Activated CD4-positive, alpha-beta T cell treated with anti-CD3 and anti-CD28 coated beads, Interleukin-2, amount 10 ng/mL, durations not matched to agents 24 days and 14 days (primary cell): Measurements from ENCODE around the gene NIT2. TPM values are rescaled to one million over a fixed set of nuclear protein-coding genes. Genes with fewer than 3 reads are reported as not detected.

Experiments used
- DNase-seq: peaks from one replicate; pipeline ENCODE4 v3.0.0; 2022
- H3K27ac Mint-ChIP-seq: one replicate; pipeline ENCODE4 v1.8.0; 2022; ENCODE audit warnings: mild to moderate bottlenecking, mixed read lengths
- H3K27me3 Mint-ChIP-seq: one replicate; pipeline ENCODE4 v1.8.0; 2022; ENCODE audit warnings: mixed read lengths
- H3K36me3 Mint-ChIP-seq: one replicate; pipeline ENCODE4 v1.8.0; 2022; ENCODE audit warnings: low read depth, mild to moderate bottlenecking, mixed read lengths
- H3K4me1 Mint-ChIP-seq: one replicate; pipeline ENCODE4 v1.8.0; 2021; ENCODE audit warnings: mixed read lengths
- H3K4me3 Mint-ChIP-seq: one replicate; pipeline ENCODE4 v1.8.0; 2022; ENCODE audit warnings: mild to moderate bottlenecking, moderate library complexity, mixed read lengths
- H3K9me3 Mint-ChIP-seq: one replicate; pipeline ENCODE4 v1.8.0; 2021; ENCODE audit warnings: mixed read lengths
- intact Hi-C: fragments of 100-400 bp; cut with micrococcal nuclease; formaldehyde crosslinking; loops from one replicate; pipeline ENCODE4 v1.15.1; 2023
- total RNA-seq: library from RNA; stranded (reverse); gene quantifications from 2 replicates; pipeline ENCODE4 v1.2.3, GENCODE V29; 2022

Gene NIT2, protein sequence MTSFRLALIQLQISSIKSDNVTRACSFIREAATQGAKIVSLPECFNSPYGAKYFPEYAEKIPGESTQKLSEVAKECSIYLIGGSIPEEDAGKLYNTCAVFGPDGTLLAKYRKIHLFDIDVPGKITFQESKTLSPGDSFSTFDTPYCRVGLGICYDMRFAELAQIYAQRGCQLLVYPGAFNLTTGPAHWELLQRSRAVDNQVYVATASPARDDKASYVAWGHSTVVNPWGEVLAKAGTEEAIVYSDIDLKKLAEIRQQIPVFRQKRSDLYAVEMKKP
- 75.5 and 79.2 TPM in 2 replicates for total RNA-seq

DNA sequence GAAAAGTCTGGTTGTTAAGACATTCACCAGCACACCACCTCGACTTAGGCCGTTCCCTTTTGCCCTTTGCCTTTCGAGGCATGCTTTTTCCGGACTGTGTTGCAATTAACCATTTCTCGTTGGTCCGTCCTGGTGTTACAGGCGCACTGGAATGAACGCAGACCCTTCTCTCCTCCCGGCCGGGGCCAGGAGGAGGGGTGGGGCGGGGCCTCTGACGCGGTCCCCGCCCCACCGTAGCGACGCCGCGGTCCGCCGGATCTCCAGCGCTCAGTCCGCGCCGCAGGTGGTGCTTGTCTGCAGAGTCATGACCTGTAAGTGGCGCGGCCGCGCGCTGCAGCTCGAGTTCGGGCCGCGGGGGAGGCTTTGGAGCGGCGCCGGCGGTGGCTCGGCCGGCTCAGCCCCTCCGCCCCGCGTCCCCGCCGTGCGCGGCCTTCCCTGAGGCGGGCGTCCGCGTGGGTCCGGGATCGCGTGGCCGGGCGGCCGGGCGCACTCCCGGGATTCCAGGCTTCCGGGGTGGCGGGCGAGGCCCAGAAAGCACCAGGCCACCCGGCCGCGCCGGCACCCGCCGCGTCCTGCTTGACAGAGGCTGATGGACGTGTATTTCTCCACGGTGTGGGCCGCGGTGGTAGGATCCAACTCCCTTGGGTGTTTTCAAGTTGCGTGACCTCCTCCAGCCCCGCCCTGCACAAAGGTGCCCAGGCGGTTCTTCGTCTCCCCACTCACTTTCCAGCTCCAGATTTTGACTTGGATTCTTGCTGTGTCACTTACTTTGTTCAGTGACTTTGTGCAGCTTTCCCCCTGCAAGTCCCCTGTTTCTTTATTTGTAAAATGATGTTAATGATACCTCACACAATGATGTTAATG is at the start of gene NIT2:
Gene NIT2, plus strand, starts transcription at position 270 of the 864 bp plus-strand sequence. Its CDS starts 35 bp downstream, at position 305.
- Mint-ChIP-seq H3K27me3 (no peaks in the 10 kb centered on the region), H3K27ac (peak within 1 kb of the TSS; percentile 98), H3K4me3 (peak within 1 kb of the TSS; percentile 95), H3K36me3 (no peaks in the 10 kb centered on the region), H3K9me3 (no peaks in the 10 kb centered on the region), H3K4me1 (peaks cover 18% of the 10 kb centered on the region)
- peak; percentile 93 for DNase-seq
- intact Hi-C loops = loop anchor here (1.0 to 10.0 kb wide), 7 partner anchors 18 to 1048 kb away; partner anchors contain the start of genes LNP1, TBC1D23 and TOMM70

DNA sequence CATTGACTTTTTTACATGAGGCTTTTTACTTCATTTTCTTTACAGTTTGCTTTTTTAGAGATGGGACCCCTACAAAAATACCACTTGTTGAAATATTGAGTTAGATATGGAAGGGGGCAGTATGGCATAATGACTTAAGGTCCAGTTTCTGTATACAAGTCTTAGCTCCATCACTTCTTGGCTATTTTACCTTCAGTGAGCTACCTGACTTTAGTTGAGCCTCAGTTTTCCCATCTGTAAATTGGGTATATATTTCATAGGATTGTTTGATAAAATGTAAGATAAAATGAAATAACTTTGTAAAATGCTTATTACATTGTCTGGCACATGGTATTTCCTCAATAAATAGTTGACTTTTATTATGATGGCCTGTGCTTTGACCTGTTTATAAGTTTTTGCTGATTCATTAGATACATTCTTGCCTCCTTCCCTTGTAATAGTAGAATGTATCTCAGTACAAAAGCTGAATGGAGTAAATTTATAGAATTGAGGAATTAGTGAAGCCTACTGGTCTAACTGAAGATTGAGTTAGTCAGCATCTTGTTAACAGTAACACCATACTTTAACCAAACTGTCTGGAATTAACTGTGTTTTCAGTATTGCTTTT is 46.2 kb upstream of the NIT2 start:
- intact Hi-C loops = no loop called here
- H3K4me1 Mint-ChIP-seq = peaks cover 8% of the 10 kb centered on the region
- DNase-seq = no peak
- peaks cover 12% of the 10 kb centered on the region for H3K36me3 Mint-ChIP-seq
- no peaks in the 10 kb centered on the region for H3K9me3 Mint-ChIP-seq
- H3K4me3 Mint-ChIP-seq = no peak overlapping the region
- H3K27ac Mint-ChIP-seq = no peak overlapping the region
- no peaks in the 10 kb centered on the region for H3K27me3 Mint-ChIP-seq

DNA sequence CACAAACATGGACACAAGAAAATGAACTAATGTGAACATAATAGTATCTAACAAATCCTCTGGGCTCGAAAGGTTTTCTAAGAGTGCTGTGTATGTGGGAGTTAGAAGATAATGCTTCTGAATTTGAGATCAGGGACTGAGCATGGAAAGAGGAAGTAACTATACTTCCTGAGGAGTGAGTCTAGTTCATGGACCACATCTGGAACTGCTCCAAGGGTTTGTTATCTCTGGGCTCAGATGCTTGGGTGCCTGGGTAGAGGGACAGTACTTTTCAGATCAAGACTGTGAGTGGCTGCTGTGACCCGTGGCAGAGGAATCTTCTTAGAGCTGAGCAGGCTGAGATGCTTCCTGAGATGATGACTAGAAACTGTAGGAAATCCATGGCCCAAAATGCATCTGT is 45.2 kb upstream of the NIT2 start:
- Mint-ChIP-seq H3K4me3 (no peak overlapping the region), H3K36me3 (peaks cover 13% of the 10 kb centered on the region), H3K27ac (no peak overlapping the region), H3K4me1 (peaks cover 8% of the 10 kb centered on the region), H3K27me3 (no peaks in the 10 kb centered on the region), H3K9me3 (no peaks in the 10 kb centered on the region)
- no peak for DNase-seq
- intact Hi-C loops = no loop called here

- Mint-ChIP-seq H3K27ac (no peak overlapping the region), H3K27me3 (no peaks in the 10 kb centered on the region), H3K9me3 (no peaks in the 10 kb centered on the region), H3K4me3 (no peak overlapping the region), H3K4me1 (peaks cover 4% of the 10 kb centered on the region), H3K36me3 (peaks cover 23% of the 10 kb centered on the region)
- intact Hi-C loops = no loop called here
- no peak for DNase-seq
Observed at GRCh38 chr3:100295089-100295488, 39.5 kb upstream of the NIT2 start.

DNA sequence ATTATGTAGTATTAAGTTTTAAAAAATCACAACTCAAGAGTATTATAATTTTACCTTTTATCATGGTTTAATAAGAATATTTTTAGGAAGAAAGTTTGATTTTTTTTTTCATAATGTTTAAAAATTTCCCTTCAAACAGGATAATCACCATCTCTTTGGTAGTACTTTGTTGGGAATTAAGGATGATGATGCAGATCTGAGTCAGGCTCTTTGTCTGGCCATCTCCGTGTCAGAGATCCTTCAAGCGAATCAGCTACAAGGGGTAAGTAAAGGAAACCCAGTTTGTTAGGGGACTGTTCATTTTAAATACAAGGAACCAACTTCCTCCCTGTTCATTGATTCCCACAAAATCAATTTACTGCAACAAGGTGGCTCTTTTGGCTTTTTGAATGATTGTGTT is 36.8 kb upstream of the NIT2 start:
- Mint-ChIP-seq H3K36me3 (peaks cover 27% of the 10 kb centered on the region), H3K4me1 (no peaks in the 10 kb centered on the region), H3K27ac (no peak overlapping the region), H3K9me3 (no peaks in the 10 kb centered on the region), H3K4me3 (no peak overlapping the region), H3K27me3 (no peaks in the 10 kb centered on the region)
- intact Hi-C loops = no loop called here
- no peak for DNase-seq

DNA sequence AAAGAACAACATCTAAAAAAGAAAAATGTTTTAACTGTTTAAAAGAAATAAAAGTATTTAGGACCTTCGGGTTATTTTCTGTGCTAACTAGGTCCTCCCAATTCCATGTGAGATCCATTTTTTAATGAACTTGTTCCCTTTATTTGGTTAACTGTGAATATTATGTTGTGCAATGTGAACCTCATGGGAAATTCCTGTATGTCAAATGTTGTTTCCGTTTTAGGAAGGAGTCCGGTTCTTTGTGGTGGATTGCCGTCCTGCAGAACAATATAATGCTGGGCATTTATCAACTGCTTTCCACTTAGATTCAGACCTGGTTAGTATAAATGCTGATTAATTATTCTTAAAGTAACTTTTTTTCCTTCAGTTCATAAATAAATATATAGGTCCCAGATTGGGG is 35.5 kb upstream of the NIT2 start:
- H3K9me3 Mint-ChIP-seq = no peaks in the 10 kb centered on the region
- no peak for DNase-seq
- H3K4me1 Mint-ChIP-seq = no peaks in the 10 kb centered on the region
- intact Hi-C loops = no loop called here
- no peak overlapping the region for H3K27ac Mint-ChIP-seq
- peaks cover 27% of the 10 kb centered on the region for H3K36me3 Mint-ChIP-seq
- no peaks in the 10 kb centered on the region for H3K27me3 Mint-ChIP-seq
- H3K4me3 Mint-ChIP-seq = no peak overlapping the region

- DNase-seq = no peak
- H3K36me3 Mint-ChIP-seq = peaks cover 16% of the 10 kb centered on the region
- no peak overlapping the region for H3K4me3 Mint-ChIP-seq
- intact Hi-C loops = no loop called here
- H3K27me3 Mint-ChIP-seq = no peaks in the 10 kb centered on the region
- no peaks in the 10 kb centered on the region for H3K9me3 Mint-ChIP-seq
- no peaks in the 10 kb centered on the region for H3K4me1 Mint-ChIP-seq
- no peak overlapping the region for H3K27ac Mint-ChIP-seq
Observed at GRCh38 chr3:100306695-100307094, 27.9 kb upstream of the NIT2 start.

GRCh38 chr3:100310355-100310965 is 24.1 kb upstream of the NIT2 start:
- Mint-ChIP-seq H3K27ac (no peak overlapping the region), H3K4me3 (no peak overlapping the region)

DNA sequence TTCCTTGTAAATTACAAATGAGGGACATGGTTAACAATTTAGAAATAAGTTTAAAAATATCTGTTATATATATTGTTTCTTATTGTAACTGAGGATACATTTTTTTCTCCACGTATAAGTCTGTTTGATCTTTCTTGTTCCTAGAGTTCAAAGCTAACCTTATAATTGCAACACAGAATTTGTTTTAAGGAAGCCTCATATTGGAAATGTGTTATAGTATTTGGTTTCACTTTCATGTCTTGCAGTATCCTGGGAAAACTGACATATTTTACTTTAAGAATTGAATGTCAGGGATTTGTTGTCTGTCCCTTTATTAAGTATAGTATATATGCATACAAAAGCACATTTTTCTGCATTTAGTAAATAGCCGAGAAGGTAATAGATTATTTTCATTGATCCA is 23.5 kb upstream of the NIT2 start:
- intact Hi-C loops = no loop called here
- no peak for DNase-seq
- H3K4me1 Mint-ChIP-seq = no peaks in the 10 kb centered on the region
- H3K9me3 Mint-ChIP-seq = no peaks in the 10 kb centered on the region
- H3K27ac Mint-ChIP-seq = no peak overlapping the region
- H3K4me3 Mint-ChIP-seq = no peak overlapping the region
- H3K27me3 Mint-ChIP-seq = no peaks in the 10 kb centered on the region
- H3K36me3 Mint-ChIP-seq = peaks cover 14% of the 10 kb centered on the region

More at GRCh38 chr3:100310355-100310965, 24.1 kb upstream of the NIT2 start:
- H3K9me3 Mint-ChIP-seq = no peaks in the 10 kb centered on the region
- peaks cover 15% of the 10 kb centered on the region for H3K36me3 Mint-ChIP-seq
- intact Hi-C loops = no loop called here
- no peaks in the 10 kb centered on the region for H3K4me1 Mint-ChIP-seq
- H3K27me3 Mint-ChIP-seq = no peaks in the 10 kb centered on the region
- no peak for DNase-seq

DNA sequence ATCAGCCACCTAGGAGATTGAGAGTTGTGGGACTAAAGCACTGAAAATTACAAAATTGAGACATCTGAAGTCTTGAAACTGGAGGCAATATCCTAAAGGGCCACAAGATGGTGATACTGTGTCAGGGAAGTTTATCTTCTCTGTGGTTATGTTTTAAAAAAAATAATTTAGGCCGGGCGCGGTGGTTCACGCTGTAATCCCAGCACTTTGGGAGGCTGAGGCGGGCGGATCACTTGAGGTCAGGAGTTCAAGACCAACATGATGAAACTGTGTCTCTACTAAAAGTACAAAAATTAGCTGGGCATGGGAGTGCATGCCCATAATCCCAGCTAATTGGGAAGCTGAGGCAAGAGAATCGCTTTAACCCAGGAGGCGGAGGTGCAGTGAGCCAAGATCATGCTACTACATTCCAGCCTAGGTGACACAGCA is 17.9 kb upstream of the NIT2 start:
- intact Hi-C loops = loop anchor here (1.0 to 5.0 kb wide), 6 partner anchors 18 to 1064 kb away; partner anchors contain the start of genes LNP1, NIT2 and TOMM70
- H3K27me3 Mint-ChIP-seq = no peaks in the 10 kb centered on the region
- peak overlapping the region; percentile 55 for H3K27ac Mint-ChIP-seq
- no peaks in the 10 kb centered on the region for H3K9me3 Mint-ChIP-seq
- DNase-seq = peak; percentile 86
- H3K36me3 Mint-ChIP-seq = peaks cover 11% of the 10 kb centered on the region
- peaks cover 11% of the 10 kb centered on the region for H3K4me1 Mint-ChIP-seq
- H3K4me3 Mint-ChIP-seq = peak overlapping the region; percentile 40

- Mint-ChIP-seq H3K27me3 (no peaks in the 10 kb centered on the region), H3K36me3 (peaks cover 10% of the 10 kb centered on the region), H3K4me1 (peaks cover 11% of the 10 kb centered on the region), H3K27ac (no peak overlapping the region), H3K9me3 (no peaks in the 10 kb centered on the region), H3K4me3 (peak overlapping the region; percentile 61)
- DNase-seq = no peak
- intact Hi-C loops = loop anchor here (2.0 to 5.0 kb wide), 4 partner anchors 84 to 1063 kb away; partner anchors contain the start of genes LNP1 and TOMM70
Observed at GRCh38 chr3:100317912-100318311, 16.6 kb upstream of the NIT2 start.

DNA sequence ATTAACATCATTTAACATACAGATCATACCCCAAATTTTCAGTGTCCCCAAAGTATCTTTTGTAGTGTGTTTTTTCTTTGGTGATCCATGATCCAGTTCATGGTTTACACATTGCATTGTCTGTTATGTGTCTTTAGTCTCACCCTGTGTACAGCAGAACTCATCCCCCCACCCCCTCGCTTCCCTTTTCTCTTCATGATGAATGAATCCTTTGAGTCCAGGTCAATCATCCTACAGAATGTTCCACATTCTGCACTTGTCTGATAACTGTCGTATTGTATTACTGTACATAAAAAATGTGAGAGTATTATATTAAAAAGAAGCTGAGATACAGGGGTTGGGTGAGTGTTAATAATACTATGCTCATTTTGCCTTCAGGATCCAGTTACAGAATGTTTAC is 14.6 kb upstream of the NIT2 start:
- no peak for DNase-seq
- H3K4me3 Mint-ChIP-seq = no peak overlapping the region
- H3K27me3 Mint-ChIP-seq = no peaks in the 10 kb centered on the region
- H3K9me3 Mint-ChIP-seq = no peaks in the 10 kb centered on the region
- no peak overlapping the region for H3K27ac Mint-ChIP-seq
- intact Hi-C loops = loop anchor here (5.0 kb wide), 3 partner anchors 82 to 488 kb away; partner anchors contain the start of genes LNP1 and TOMM70
- H3K4me1 Mint-ChIP-seq = peaks cover 11% of the 10 kb centered on the region
- H3K36me3 Mint-ChIP-seq = peaks cover 11% of the 10 kb centered on the region

DNA sequence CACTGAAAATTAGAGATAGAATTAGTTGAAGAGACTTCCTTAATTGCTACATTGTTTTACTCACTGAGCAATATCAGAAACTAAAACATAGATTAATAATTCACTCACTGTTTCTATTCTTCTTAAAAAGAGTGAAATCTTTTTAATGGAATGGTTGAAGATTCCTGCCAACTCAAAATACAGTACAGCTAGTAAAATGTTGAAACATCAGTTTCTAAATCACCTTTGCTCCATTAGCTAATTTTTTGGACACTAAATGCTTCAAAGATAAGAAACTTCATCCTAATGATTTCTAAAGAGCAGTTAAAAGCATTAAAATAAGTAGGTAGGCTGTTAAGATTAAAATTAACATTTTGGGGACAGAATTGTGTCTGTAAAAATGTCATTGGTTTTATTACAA is 10.5 kb upstream of the NIT2 start:
- H3K27ac Mint-ChIP-seq = no peak overlapping the region
- H3K4me3 Mint-ChIP-seq = no peak overlapping the region
- peaks cover 25% of the 10 kb centered on the region for H3K36me3 Mint-ChIP-seq
- H3K27me3 Mint-ChIP-seq = no peaks in the 10 kb centered on the region
- H3K9me3 Mint-ChIP-seq = peaks cover 9% of the 10 kb centered on the region
- intact Hi-C loops = no loop called here
- no peaks in the 10 kb centered on the region for H3K4me1 Mint-ChIP-seq
- no peak for DNase-seq
